SU-DHL-6 (cell line): ENCODE results near the gene METTL24.

Experiments used
- H2AFZ ChIP-seq: fragments of 200-600 bp; sonication (generic); 2 replicates; pipeline ENCODE4 v1.6.1; 2014; ENCODE audit warnings: low read depth, mild to moderate bottlenecking, moderate library complexity, mixed read lengths, antibody characterized with exemption, low read length; ENCODE audit not compliant: severe bottlenecking
- H3F3A ChIP-seq: fragments of 200-600 bp; shearing (Covaris generic); 2 replicates; pipeline ENCODE4 v1.6.0; 2016; ENCODE audit warnings: antibody characterized with exemption, mild to moderate bottlenecking; ENCODE audit not compliant: insufficient read depth
- H3K27ac ChIP-seq: fragments of 200-600 bp; sonication (generic); 2 replicates; pipeline ENCODE4 v1.5.1; 2016; ENCODE audit warnings: low read depth, mild to moderate bottlenecking, low read length, moderate library complexity, mixed read lengths
- H3K27me3 ChIP-seq: fragments of 200-600 bp; sonication (generic), shearing (Covaris generic); 2 replicates; pipeline ENCODE4 v1.6.0; 2014; ENCODE audit warnings: mild to moderate bottlenecking, low read length
- H3K36me3 ChIP-seq: fragments of 200-600 bp; sonication (generic); 2 replicates; pipeline ENCODE4 v1.6.1; 2014; ENCODE audit warnings: mild to moderate bottlenecking, low read length, mixed read lengths
- H3K4me2 ChIP-seq: fragments of 300-600, 200-600 bp; shearing (Covaris generic), sonication (generic); 2 replicates; pipeline ENCODE4 v1.6.0; 2014; ENCODE audit warnings: low read length, low read depth, mild to moderate bottlenecking; ENCODE audit not compliant: poor library complexity, severe bottlenecking
- H3K4me3 ChIP-seq: fragments of 200-600 bp; sonication (generic); 2 replicates; pipeline ENCODE4 v1.5.1; 2014; ENCODE audit warnings: antibody characterized with exemption, low read length, mild to moderate bottlenecking, mixed read lengths; ENCODE audit not compliant: insufficient read depth, poor library complexity, severe bottlenecking
- H3K79me2 ChIP-seq: fragments of 200-600 bp; sonication (generic); 2 replicates; pipeline ENCODE4 v1.6.1; 2014; ENCODE audit warnings: mild to moderate bottlenecking, low read length, moderate library complexity; ENCODE audit not compliant: insufficient read depth
- H3K9ac ChIP-seq: fragments of 200-600 bp; sonication (generic); 2 replicates; pipeline ENCODE4 v1.7.0; 2014; ENCODE audit warnings: mild to moderate bottlenecking, low read length
- H3K9me2 ChIP-seq: fragments of 200-600 bp; sonication (generic); replicated peaks from 2 replicates; pipeline ENCODE4 v1.6.1; 2014; ENCODE audit warnings: low read length; ENCODE audit not compliant: insufficient read depth
- H3K9me3 ChIP-seq: fragments of 200-600 bp; sonication (generic); 2 replicates; pipeline ENCODE4 v1.6.1; 2014; ENCODE audit warnings: low read length, mixed read lengths; ENCODE audit not compliant: insufficient read depth
- H4K20me1 ChIP-seq: fragments of 200-600 bp; sonication (generic); 2 replicates; pipeline ENCODE4 v1.6.1; 2014; ENCODE audit warnings: low read depth, mild to moderate bottlenecking, antibody characterized with exemption, low read length, moderate library complexity, mixed read lengths
- EZH2phosphoT487 ChIP-seq: fragments of 200-600 bp; sonication (generic), shearing (Covaris generic); conservative IDR thresholded peaks from 2 replicates; pipeline ENCODE4 v1.6.1; 2018; ENCODE audit warnings: mild to moderate bottlenecking, antibody characterized with exemption, low read length, moderate library complexity, mixed read lengths
- TF ChIP-seq, protein P1 (sequence below): fragments of 200-600 bp; sonication (generic); IDR thresholded peaks from one replicate; pipeline ENCODE4 v1.5.1; 2017; ENCODE audit warnings: antibody characterized with exemption, mild to moderate bottlenecking, low read length, moderate library complexity; ENCODE audit not compliant: insufficient read depth, poor library complexity, severe bottlenecking

The METTL24 gene

DNA sequence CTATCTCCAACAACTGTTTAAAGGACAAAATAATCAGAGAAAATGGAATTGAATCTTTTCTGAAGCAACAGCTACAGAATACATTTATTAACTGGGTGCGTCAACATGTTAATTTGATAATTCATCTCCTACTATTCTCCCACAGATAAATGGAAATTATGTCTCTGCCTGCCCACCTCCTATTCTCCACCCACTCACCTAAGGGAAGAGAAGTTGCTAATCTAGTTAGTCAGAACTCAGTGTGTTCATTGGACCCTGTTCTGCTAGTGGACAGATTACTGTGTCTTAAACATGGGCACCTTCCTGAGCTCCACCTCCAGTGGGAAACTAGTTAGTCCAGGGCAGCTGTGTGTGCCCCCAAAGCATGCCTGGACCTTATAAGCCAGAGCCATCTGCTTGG is 41.0 kb downstream of the METTL24 start:
- Histone ChIP-seq H3K9me3 (no peaks in the 10 kb centered on the region), H3K4me3 (no peak overlapping the region), H3K9me2 (no peaks in the 10 kb centered on the region), H3K36me3 (no peaks in the 10 kb centered on the region), H3K27me3 (no peaks in the 10 kb centered on the region), H4K20me1 (no peaks in the 10 kb centered on the region), H3K4me2 (no peak overlapping the region), H2AFZ (no peak overlapping the region), H3K79me2 (no peaks in the 10 kb centered on the region), H3F3A (no peaks in the 10 kb centered on the region), H3K9ac (no peak overlapping the region), H3K27ac (no peak overlapping the region)
- TF ChIP-seq, protein P1, sequence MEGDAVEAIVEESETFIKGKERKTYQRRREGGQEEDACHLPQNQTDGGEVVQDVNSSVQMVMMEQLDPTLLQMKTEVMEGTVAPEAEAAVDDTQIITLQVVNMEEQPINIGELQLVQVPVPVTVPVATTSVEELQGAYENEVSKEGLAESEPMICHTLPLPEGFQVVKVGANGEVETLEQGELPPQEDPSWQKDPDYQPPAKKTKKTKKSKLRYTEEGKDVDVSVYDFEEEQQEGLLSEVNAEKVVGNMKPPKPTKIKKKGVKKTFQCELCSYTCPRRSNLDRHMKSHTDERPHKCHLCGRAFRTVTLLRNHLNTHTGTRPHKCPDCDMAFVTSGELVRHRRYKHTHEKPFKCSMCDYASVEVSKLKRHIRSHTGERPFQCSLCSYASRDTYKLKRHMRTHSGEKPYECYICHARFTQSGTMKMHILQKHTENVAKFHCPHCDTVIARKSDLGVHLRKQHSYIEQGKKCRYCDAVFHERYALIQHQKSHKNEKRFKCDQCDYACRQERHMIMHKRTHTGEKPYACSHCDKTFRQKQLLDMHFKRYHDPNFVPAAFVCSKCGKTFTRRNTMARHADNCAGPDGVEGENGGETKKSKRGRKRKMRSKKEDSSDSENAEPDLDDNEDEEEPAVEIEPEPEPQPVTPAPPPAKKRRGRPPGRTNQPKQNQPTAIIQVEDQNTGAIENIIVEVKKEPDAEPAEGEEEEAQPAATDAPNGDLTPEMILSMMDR: no peak
- no peak for TF ChIP-seq EZH2phosphoT487

DNA sequence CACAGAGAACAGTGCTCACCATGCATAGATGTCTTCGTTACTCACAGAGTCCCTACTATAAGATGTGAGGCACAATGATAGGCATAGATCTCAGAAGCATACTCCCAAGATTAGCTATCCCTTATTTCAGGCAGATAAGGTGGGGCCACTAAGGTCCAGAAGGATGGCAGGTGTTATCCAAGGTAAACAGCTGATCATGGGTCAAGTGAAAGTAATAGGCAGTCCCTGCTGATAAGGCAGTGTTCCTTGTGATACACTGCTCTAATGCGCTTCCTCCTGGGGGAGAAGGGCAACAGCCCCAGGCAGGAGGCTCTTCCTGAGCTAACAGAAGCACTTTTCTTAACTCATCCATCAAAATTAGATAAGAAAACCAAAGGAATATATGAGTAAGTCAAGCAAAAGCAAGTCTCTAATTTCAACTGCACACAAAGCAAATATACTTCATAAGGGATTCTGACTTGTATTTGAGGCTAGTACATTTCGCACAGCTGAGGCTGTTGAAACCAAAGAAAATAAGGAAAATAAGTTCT is 42.2 kb downstream of the METTL24 start:
- Histone ChIP-seq H3K4me3 (no peak overlapping the region), H3K9me3 (no peaks in the 10 kb centered on the region), H3K9ac (no peak overlapping the region), H2AFZ (no peak overlapping the region), H3K9me2 (no peaks in the 10 kb centered on the region), H3K79me2 (no peaks in the 10 kb centered on the region), H3K36me3 (no peaks in the 10 kb centered on the region), H3K27me3 (no peaks in the 10 kb centered on the region), H3F3A (no peaks in the 10 kb centered on the region), H3K4me2 (no peak overlapping the region), H4K20me1 (no peaks in the 10 kb centered on the region), H3K27ac (no peak overlapping the region)
- TF ChIP-seq EZH2phosphoT487: no peak
- TF ChIP-seq, protein P1: no peak

GRCh38 chr6:110315207-110315868 is 42.8 kb downstream of the METTL24 start:
- Histone ChIP-seq H3F3A (no peaks in the 10 kb centered on the region), H3K9me3 (no peaks in the 10 kb centered on the region), H3K79me2 (no peaks in the 10 kb centered on the region), H3K36me3 (no peaks in the 10 kb centered on the region), H4K20me1 (no peaks in the 10 kb centered on the region), H3K9me2 (no peaks in the 10 kb centered on the region), H3K9ac (no peak overlapping the region), H3K4me3 (no peak overlapping the region), H3K27me3 (no peaks in the 10 kb centered on the region), H3K4me2 (no peak overlapping the region), H2AFZ (no peak overlapping the region), H3K27ac (no peak overlapping the region)
- TF ChIP-seq, protein P1: no peak
- no peak for TF ChIP-seq EZH2phosphoT487
